DMS 273 (cell line): ENCODE measurements around the gene RAC2.

Experiments used
- DNase-seq: peaks from one replicate; lab custom pipeline; 2025; ENCODE audit not compliant: unreplicated experiment; lab: John Stamatoyannopoulos, UW

RAC2 gene

GRCh38 chr22:37192204-37192603 lies 51.9 kb downstream of the RAC2 start:
- DNase-seq: no peak

- no peak for DNase-seq
Observed at GRCh38 chr22:37190262-37190780, 53.7 kb downstream of the RAC2 start.

GRCh38 chr22:37188901-37189466 lies 55.1 kb downstream of the RAC2 start:
- DNase-seq: peak; percentile 8

- peak; percentile 39 for DNase-seq
Observed at GRCh38 chr22:37187891-37188761, 55.9 kb downstream of the RAC2 start, which contains the start of gene C1QTNF6. Gene C1QTNF6 (minus strand): TSS chr22:37188247. CDS start chr22:37188213, 34 bp downstream.

DNA sequence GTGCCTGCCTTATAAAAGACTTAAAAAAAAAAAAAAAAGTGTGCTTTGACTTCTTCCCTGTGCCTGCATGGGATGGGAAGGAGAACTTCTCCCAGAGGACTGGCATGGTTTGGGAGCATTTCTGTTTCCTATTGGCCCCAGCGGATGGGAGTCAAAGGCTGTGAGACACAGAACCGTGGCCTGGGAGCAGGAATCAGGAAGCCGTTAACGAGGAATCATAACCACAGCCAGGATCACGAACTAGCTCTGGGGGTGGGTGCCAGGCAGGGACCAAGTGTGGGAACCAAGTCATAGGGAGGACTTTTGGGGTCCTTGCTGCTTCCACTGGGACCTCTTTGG lies 56.5 kb downstream of the RAC2 start:
- peak; percentile 39 for DNase-seq

GRCh38 chr22:37186997-37187522 lies 57.0 kb downstream of the RAC2 start:
- DNase-seq: no peak

GRCh38 chr22:37186228-37186996 lies 57.7 kb downstream of the RAC2 start:
- DNase-seq: peak; percentile 73

GRCh38 chr22:37185646-37186227 lies 58.3 kb downstream of the RAC2 start:
- no peak for DNase-seq

- DNase-seq: no peak
Observed at GRCh38 chr22:37184816-37185541, 59.1 kb downstream of the RAC2 start.

DNA sequence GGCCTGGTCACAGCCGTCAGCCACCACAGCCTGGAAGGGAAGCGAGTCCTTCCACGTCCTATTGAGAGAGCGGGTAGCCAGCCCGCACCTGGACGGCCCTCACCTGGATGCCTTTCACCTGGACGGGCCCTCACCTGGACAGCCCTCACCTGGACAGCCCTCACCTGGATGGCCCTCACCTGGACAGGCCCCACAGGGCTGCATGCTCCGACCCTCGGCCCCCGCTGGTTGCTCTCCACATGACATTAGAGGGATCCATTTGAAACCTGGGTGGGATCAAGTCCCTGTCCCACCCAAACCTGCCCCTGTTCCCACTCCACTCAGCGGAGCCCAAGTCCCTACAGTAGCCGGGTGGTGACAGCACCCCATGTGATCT lies 59.7 kb downstream of the RAC2 start:
- no peak for DNase-seq

GRCh38 chr22:37183432-37184379 lies 60.4 kb downstream of the RAC2 start:
- no peak for DNase-seq

DNA sequence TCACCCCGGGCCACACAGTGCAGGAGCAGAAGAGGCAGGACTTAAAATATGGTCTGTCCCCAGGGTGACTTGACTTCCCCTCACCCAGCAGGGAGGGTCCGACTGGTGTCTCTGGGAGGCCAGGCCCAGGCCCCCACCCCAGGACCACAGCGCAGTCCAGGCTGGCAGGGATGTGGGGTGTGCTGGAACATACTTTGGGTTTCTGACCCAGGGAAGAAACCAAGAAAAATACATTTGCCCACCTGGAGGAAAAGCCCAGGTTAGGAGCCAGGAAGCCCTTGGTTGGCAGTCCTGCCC lies 61.2 kb downstream of the RAC2 start:
- no peak for DNase-seq

GRCh38 chr22:37182101-37182948 lies 61.7 kb downstream of the RAC2 start:
- DNase-seq: no peak

DNA sequence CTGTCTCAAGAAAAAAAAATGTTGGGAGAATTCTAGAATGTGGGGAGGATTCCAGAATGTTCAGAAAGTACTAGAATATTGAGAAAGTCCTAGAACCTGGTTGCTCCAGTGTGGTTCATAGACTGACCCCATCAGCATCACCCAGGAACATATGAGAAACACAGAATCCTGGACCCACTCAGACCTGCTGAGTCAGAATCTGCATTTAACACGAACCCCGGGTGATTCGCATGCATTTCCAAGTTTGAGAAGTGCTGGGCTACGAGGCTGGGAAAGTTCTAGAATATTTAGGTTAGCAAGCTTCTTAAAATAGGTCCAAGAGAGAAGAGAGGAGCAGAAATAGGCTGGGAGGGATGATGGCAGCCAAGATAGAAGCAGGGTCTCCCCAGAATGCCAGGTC lies 62.4 kb downstream of the RAC2 start:
- DNase-seq: no peak

- no peak for DNase-seq
Observed at GRCh38 chr22:37180531-37181231, 63.4 kb downstream of the RAC2 start.

- DNase-seq: no peak
Observed at GRCh38 chr22:37179622-37180420, 64.2 kb downstream of the RAC2 start.

DNA sequence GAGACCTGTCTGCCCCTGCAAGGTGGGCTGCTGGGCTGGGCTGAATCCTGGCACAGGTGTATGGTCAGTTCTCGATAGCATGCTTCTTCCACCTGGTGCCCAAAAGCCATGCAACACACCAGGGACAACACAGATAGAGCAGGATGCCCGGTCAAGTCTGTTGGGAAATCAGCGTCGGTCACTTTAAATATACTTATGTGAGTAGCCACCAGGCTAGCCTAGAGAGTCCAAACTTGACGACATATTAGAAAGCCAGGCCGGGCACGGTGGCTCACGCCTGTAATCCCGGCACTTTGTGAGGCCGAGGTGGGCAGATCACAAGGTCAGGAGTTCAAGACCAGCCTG lies 65.0 kb downstream of the RAC2 start:
- DNase-seq: no peak
